Measurements from ENCODE around the gene SCFD2. TPM values are rescaled to one million over a fixed set of nuclear protein-coding genes. Genes with fewer than 3 reads are reported as not detected.

SCFD2 gene
- total and polyA plus RNA-seq, 2 of the 8 experiments (the other 6 are each of a cell fraction or from before 2014, with no cell fraction given): 6.2 to 10.2 TPM

GRCh38 chr4:53015681-53016080 lies 350.2 kb downstream of the SCFD2 start:
- H3K27me3 ChIP-seq (replicated peaks in 1 of 4; ENCODE audit: control insufficient read depth in 3 of 4, extremely low read depth in 1 of 4, insufficient read depth in 3 of 4, low read length in 3 of 4): no peaks in the 10 kb centered on the region
- H3K36me3 ChIP-seq (ENCODE audit: control insufficient read depth in 2 of 4, insufficient read depth in 4 of 4, low read length in 3 of 4): no peaks in the 10 kb centered on the region
- H2BK15ac ChIP-seq (ENCODE audit: low read length): no peak overlapping the region
- H3K4ac ChIP-seq (replicated peaks; ENCODE audit: insufficient read length, low read depth, low read length): no peak overlapping the region
- no peaks in the 10 kb centered on the region for H3K23me2 ChIP-seq (ENCODE audit: low read depth, low read length)
- H3K79me1 ChIP-seq (ENCODE audit: low read depth, low read length): no peaks in the 10 kb centered on the region
- no peak overlapping the region for H2BK120ac ChIP-seq (replicated peaks; ENCODE audit: low read depth, low read length)
- H3K23ac ChIP-seq (ENCODE audit: insufficient read length): no peak overlapping the region
- TF ChIP-seq RAD21 (IDR thresholded peaks at IDR 0.05 in 1 of 2, conservative IDR thresholded peaks at IDR 0.05 in 1 of 2; ENCODE audit: low read depth in 2 of 2, low read length in 2 of 2): peak; percentile 93 to 96
- no peak for TF ChIP-seq KDM5A (IDR thresholded peaks at IDR 0.05; ENCODE audit: low read length)
- peak in 2 of 3 experiments; percentile 58 to 67; a peak in 3 of 4 replicates for TF ChIP-seq CTCF (IDR thresholded peaks at IDR 0.05; ENCODE audit: control extremely low read depth in 1 of 3, insufficient read depth in 1 of 3, low read depth in 1 of 3, low read length in 3 of 3)
- 35% methylated on average over 5 of the region's 5 CpGs; no CpG with 5 or more reads in 1 of the 2 experiments for WGBS, 2 experiments (ENCODE audit: extremely low coverage in 1 of 2, insufficient coverage in 1 of 2, insufficient read length in 1 of 2, insufficient replicate concordance in 2 of 2, low coverage in 1 of 2, low lambda C conversion rate in 2 of 2, missing lambda C conversion rate in 1 of 2)
- no peaks in the 10 kb centered on the region for H3K79me2 ChIP-seq (ENCODE audit: control insufficient read depth in 1 of 2, insufficient read depth in 2 of 2, low read length in 2 of 2)
- H4K5ac ChIP-seq (ENCODE audit: insufficient read length, low read depth, low read length): no peak overlapping the region
- H4K91ac ChIP-seq (replicated peaks; ENCODE audit: insufficient read length, low read length): no peak overlapping the region
- no peak for FAIRE-seq
- H3K4me3 ChIP-seq (ENCODE audit: extremely low read depth in 1 of 4, insufficient read depth in 2 of 4, low read depth in 3 of 4, low read length in 4 of 4): no peak overlapping the region
- no peak overlapping the region for H2BK5ac ChIP-seq (ENCODE audit: low read depth, low read length)
- H2AFZ ChIP-seq (ENCODE audit: low read length): no peak overlapping the region
- peak in 1 of 2 experiments; percentile 3 for DNase-seq (ENCODE audit: low read depth in 1 of 2, low spot score in 2 of 2)
- no peaks in the 10 kb centered on the region; a peak in 1 of 7 replicates for H3K4me1 ChIP-seq (replicated peaks in 1 of 4; ENCODE audit: control insufficient read depth in 3 of 4, insufficient read depth in 4 of 4, low read length in 3 of 4)
- H3K14ac ChIP-seq (ENCODE audit: insufficient read length): no peak overlapping the region
- H3K9me3 ChIP-seq (ENCODE audit: insufficient read depth in 2 of 2, low read depth in 1 of 2, low read length in 1 of 2): no peaks in the 10 kb centered on the region
- CTCF ChIA-PET (ENCODE audit: partially characterized antibody): interaction anchor here (0.6 to 6.7 kb wide), 27 partner anchors 9 to 1218 kb away, joined by 3 to 51 read pairs (median 4); partner anchors contain the start of gene PDGFRA
- H3K27ac ChIP-seq (ENCODE audit: low read depth, low read length): no peak overlapping the region
- peak overlapping the region in 1 of 4 experiments; percentile 34; a peak in 1 of 7 replicates for H3K9ac ChIP-seq (replicated peaks in 1 of 4; ENCODE audit: extremely low read depth in 1 of 4, low read depth in 3 of 4, low read length in 3 of 4)
- no peak overlapping the region for H2BK12ac ChIP-seq (ENCODE audit: low read depth, low read length)
- H2AK5ac ChIP-seq (ENCODE audit: low read depth, low read length): no peak overlapping the region
- H2BK20ac ChIP-seq (ENCODE audit: low read length): no peak overlapping the region
- H3K56ac ChIP-seq (replicated peaks; ENCODE audit: insufficient read length, low read depth, low read length): no peak overlapping the region
- H3K4me2 ChIP-seq (ENCODE audit: insufficient read depth in 1 of 2, low read depth in 2 of 2, low read length in 2 of 2): no peak overlapping the region
- H4K8ac ChIP-seq (ENCODE audit: extremely low read depth, insufficient read depth, low read length): no peak overlapping the region
- H4K20me1 ChIP-seq (replicated peaks in 1 of 2; ENCODE audit: control insufficient read depth in 1 of 2, insufficient read depth in 2 of 2, low read length in 2 of 2): no peaks in the 10 kb centered on the region
- POLR2A ChIA-PET (ENCODE audit: partially characterized antibody): interaction anchor here (0.6 kb wide), 1 partner anchor 9 kb away, joined by 3 read pairs; no protein-coding TSS in a partner anchor
- no peak overlapping the region for H3K18ac ChIP-seq (ENCODE audit: extremely low read depth, low read length)

Measured in H1 (cell line).